ENCODE measurements around the gene GDPD5.

Gene GDPD5

DNA sequence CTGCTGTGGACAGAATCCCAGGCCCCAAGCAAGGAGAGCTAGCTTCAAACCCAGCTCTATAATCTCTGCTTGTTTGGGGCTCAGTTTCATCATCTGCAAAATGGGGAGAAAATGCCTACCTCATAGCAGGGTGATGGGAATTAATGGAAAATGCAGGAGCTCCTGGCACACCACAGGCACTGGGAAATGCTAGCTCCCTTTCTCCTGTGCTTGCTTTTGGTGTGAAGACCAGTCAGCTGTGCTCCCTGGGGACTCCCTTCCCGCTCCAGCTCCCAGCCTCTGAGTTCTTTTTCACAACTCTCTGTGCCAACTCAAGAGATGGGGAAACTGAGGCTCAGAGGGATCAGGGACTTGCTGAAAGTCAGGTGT, 28.1 kb upstream of the GDPD5 start:
- CTCF ChIA-PET, result interaction anchor here (0.9 to 1.8 kb wide), 5 partner anchors 11 to 109 kb away, joined by 3 to 4 read pairs (median 3); no protein-coding TSS in a partner anchor
- POLR2A ChIA-PET, result interaction anchor here (0.9 kb wide), 1 partner anchor 9 kb away, joined by 4 read pairs; the partner anchor contains the start of gene SERPINH1
- no peak for DNase-seq (ENCODE audit: extremely low spot score)
- no peak for TF ChIP-seq CTCF (IDR thresholded peaks at IDR 0.05; ENCODE audit: control extremely low read depth, extremely low read depth, low read depth, missing control alignments)

GRCh38 chr11:75553182-75553581, 27.4 kb upstream of the GDPD5 start:
- POLR2A ChIA-PET, result no interaction called here
- CTCF ChIA-PET, result interaction anchor here (0.7 kb wide), 1 partner anchor 19 kb away, joined by 3 read pairs; no protein-coding TSS in a partner anchor
- DNase-seq (ENCODE audit: extremely low spot score), result no peak
- no peak for TF ChIP-seq CTCF (IDR thresholded peaks at IDR 0.05; ENCODE audit: control extremely low read depth, extremely low read depth, low read depth, missing control alignments)

DNA sequence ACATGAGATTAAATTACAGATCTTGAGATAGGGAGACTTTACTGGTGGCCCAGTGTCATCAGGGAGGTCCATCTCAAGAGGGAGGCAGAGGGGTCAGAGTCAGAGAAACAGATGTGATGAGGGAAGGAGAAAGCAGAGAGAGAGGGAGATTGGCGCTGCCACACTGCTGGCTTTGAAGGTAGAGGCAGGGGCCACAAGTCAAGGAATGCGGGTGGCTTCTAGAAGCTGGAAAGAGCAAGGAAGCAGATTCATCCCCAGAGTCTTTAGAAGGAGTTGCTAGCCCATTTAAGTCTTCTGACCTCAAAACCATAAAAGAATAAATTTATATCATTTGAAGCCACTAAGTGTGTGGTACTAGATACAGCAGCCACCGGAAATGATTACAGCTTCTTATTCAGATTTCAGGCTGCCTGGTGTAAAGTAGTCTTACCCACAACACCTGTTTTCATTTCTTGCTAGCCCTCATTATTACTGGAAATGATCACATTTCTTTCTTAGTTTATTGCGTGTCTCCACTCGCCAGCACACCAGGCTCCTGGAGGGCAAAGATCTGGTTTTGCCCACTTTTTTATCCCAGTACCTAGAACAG, 23.7 kb upstream of the GDPD5 start:
- CTCF ChIA-PET, result interaction anchor here (0.9 to 1.3 kb wide), 5 partner anchors 10 to 136 kb away, joined by 3 to 4 read pairs (median 3); no protein-coding TSS in a partner anchor
- POLR2A ChIA-PET, result no interaction called here

DNA sequence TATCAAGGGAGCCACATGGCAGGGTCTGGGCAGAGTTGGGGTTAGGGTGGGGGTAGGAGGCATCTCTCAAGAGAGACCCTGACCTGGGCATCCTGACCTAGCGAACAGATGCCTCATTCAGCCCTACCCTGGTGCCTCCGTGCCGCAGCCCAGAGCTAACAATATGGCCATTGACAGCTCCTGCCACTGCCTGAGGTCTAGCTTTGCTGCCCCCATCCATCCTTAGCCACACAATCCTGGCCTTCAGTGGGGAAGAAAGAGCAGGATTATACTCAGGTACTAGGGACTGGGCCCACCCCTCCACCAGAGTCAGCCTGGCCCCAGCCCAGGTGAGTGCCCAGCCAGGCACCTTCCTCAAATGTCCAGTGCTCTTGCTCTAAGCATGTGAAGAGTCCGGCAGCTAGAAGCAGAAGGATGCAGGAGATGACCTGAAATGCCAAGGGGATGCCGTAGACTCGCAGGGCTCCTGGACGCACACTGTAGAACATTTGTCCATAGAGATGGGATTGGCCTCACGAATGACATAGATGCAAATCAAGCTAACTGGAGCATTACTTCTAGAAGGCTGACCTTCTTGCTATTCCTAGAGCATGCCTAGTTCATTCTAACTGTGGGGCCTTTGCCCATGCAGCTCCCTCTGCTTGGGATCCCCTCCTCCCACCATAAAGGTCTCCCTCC, 23.0 kb upstream of the GDPD5 start:
- ChIA-PET POLR2A (interaction anchor here (0.6 kb wide), 1 partner anchor 98 kb away, joined by 3 read pairs; no protein-coding TSS in a partner anchor), CTCF (interaction anchor here (0.9 to 1.3 kb wide), 6 partner anchors 10 to 135 kb away, joined by 3 to 4 read pairs (median 3); no protein-coding TSS in a partner anchor)
- TF ChIP-seq CTCF (IDR thresholded peaks at IDR 0.05; ENCODE audit: control extremely low read depth, extremely low read depth, low read depth, missing control alignments), result no peak

More for the DNA sequence above, 23.7 kb upstream of the GDPD5 start:
- no peak for TF ChIP-seq CTCF (IDR thresholded peaks at IDR 0.05; ENCODE audit: control extremely low read depth, extremely low read depth, low read depth, missing control alignments)
- DNase-seq (ENCODE audit: extremely low spot score), result no peak

GRCh38 chr11:75547617-75548058, 21.9 kb upstream of the GDPD5 start:
- CTCF ChIA-PET, result interaction anchor here (1.0 to 1.7 kb wide), 2 partner anchors 11 kb away, joined by 3 to 5 read pairs; no protein-coding TSS in a partner anchor
- peak; percentile 81 for DNase-seq (ENCODE audit: extremely low spot score)
- TF ChIP-seq CTCF (IDR thresholded peaks at IDR 0.05; ENCODE audit: control extremely low read depth, extremely low read depth, low read depth, missing control alignments), result peak; percentile 42
- POLR2A ChIA-PET, result no interaction called here

More for the DNA sequence above, 23.0 kb upstream of the GDPD5 start:
- no peak for DNase-seq (ENCODE audit: extremely low spot score)

DNA sequence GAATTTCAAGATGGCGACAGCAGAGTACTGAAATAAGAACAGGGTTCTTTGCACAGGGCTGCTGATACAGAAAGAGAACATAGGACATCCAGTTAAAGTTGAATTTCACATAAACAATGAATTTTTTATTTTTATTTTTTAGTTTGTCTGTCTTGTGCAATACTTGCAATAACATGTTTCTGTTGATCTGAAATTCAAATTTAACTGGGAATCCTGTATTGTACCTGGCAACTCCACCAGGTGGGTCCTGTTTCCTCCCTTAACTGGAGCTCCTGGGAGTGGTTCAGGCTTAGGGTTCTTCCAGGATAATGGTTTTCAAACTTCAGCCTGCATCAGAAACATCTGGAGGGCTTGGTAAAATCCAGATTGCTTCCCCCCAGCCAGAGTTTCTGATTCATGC, 21.4 kb upstream of the GDPD5 start:
- ChIA-PET POLR2A (no interaction called here), CTCF (interaction anchor here (0.6 to 1.8 kb wide), 3 partner anchors 10 to 26 kb away, joined by 3 to 5 read pairs (median 4); no protein-coding TSS in a partner anchor)
- DNase-seq (ENCODE audit: extremely low spot score), result no peak
- TF ChIP-seq CTCF (IDR thresholded peaks at IDR 0.05; ENCODE audit: control extremely low read depth, extremely low read depth, low read depth, missing control alignments), result no peak
